Measurements from ENCODE around the gene GOLGA3. TPM values are rescaled to one million over a fixed set of nuclear protein-coding genes. Genes with fewer than 3 reads are reported as not detected.
"Not testable (repeated sequence)": the region's sequence is repeated elsewhere in the genome, so short reads cannot be mapped to it uniquely, and the experiment has no call there.

GOLGA3 gene
- polyA plus RNA-seq, 1 donor (not counting 4 experiments of a cell fraction or from before 2014, with no cell fraction given) = 11.0 TPM

DNA sequence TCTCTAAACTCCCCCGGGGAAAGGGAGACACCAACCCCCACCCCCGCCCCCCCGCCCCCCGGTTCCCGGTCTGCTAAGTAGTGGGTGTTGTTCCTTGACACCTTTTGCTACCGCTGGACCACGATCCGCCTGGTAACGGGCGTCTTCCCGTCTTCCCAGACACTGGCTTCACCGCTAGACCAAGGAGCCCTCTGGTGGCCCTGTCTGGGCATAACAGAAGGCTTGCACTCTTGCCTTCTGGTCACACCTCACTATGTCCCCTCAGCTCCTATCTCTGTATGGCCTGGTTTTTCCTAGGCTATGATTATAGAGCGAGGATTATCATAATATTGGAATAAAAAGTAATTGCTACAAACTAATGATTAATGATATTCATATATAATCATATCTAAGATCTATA lies 19.3 kb downstream of the GOLGA3 start:
- dilution Hi-C loops (cut with MboI; ENCODE audit: extremely low pct_ligation_motif_present, low sequenced_read_pairs); H3K9ac ChIP-seq (ENCODE audit: control insufficient read depth, extremely low read depth, insufficient read depth, low read length); H3K9me3 ChIP-seq (ENCODE audit: control insufficient read depth, low read depth, low read length); DNase-seq (ENCODE audit: low read depth, low spot score); H3K4me3 ChIP-seq (ENCODE audit: control insufficient read depth in 2 of 3, extremely low read depth in 1 of 3, insufficient read depth in 2 of 3, low read depth in 1 of 3, low read length in 3 of 3); H3K27me3 ChIP-seq (ENCODE audit: control insufficient read depth, extremely low read depth, insufficient read depth, low read length); H3K27ac ChIP-seq (ENCODE audit: control insufficient read depth, insufficient read depth, low read length); H3K9me1 ChIP-seq (ENCODE audit: control insufficient read depth, extremely low read depth, insufficient read depth, low read length); H3K4me2 ChIP-seq (ENCODE audit: control insufficient read depth, extremely low read depth, insufficient read depth, low read depth, low read length); FAIRE-seq; H3K4me1 ChIP-seq (ENCODE audit: control insufficient read depth, extremely low read depth, insufficient read depth, low read length); H2AFZ ChIP-seq (ENCODE audit: control insufficient read depth, low read length): not testable (repeated sequence)
- Histone ChIP-seq H3K36me3 (ENCODE audit: control insufficient read depth in 2 of 2, extremely low read depth in 1 of 2, insufficient read depth in 2 of 2, low read length in 2 of 2) (peaks cover 28 to 40% of the 10 kb centered on the region in 2 experiments), H4K20me1 (ENCODE audit: control insufficient read depth, extremely low read depth, insufficient read depth, low read length) (peaks cover 15% of the 10 kb centered on the region), H3K79me2 (ENCODE audit: control insufficient read depth, insufficient read depth, low read length) (peaks cover 27% of the 10 kb centered on the region)
- TF ChIP-seq, protein P1, sequence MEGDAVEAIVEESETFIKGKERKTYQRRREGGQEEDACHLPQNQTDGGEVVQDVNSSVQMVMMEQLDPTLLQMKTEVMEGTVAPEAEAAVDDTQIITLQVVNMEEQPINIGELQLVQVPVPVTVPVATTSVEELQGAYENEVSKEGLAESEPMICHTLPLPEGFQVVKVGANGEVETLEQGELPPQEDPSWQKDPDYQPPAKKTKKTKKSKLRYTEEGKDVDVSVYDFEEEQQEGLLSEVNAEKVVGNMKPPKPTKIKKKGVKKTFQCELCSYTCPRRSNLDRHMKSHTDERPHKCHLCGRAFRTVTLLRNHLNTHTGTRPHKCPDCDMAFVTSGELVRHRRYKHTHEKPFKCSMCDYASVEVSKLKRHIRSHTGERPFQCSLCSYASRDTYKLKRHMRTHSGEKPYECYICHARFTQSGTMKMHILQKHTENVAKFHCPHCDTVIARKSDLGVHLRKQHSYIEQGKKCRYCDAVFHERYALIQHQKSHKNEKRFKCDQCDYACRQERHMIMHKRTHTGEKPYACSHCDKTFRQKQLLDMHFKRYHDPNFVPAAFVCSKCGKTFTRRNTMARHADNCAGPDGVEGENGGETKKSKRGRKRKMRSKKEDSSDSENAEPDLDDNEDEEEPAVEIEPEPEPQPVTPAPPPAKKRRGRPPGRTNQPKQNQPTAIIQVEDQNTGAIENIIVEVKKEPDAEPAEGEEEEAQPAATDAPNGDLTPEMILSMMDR (optimal IDR thresholded peaks at IDR 0.05 in 1 of 3, IDR thresholded peaks at IDR 0.05 in 1 of 3, conservative IDR thresholded peaks at IDR 0.05 in 1 of 3; ENCODE audit: extremely low read depth in 1 of 3, insufficient read depth in 2 of 3, low read length in 3 of 3) = peak; percentile 1 to 25 (median 14)

DNA sequence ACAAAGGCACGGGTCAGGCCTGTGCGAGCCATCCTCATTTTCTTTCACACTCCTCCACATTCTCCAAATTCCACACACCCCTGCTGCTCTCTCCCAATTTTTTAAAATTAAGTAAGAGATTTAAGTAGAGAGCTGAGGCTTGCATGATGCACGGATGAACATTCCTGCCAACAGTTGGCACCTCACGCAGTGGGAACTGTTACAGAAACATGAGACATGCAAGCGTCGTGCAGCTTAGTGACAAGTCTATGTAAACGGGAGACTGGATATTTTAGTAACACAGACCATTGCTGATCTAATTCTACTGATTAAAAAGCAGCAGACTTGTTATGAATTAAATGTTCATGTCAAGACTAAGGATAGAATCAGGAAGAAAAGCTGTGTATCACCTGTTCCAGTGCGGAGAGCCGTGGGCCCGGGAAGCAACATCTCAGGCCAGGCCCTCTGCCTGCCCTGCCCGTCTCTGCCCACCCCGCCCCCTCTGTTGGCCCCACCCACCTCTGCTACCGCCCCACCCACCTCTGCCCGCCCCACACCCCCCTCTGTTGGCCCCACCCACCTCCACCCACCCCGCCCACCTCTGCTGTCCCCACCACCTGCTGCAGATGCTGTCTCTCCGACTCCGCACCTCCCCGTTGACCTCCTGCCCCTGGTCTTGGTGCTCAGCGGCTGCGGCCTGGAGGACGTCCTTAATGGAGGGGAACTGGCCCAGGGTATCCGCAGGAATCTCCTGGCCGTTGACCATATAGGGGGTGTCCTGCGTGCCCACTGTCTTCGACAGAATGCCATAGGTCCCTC lies 21.2 kb downstream of the GOLGA3 start:
- H3K9me3 ChIP-seq (ENCODE audit: control insufficient read depth, low read depth, low read length) = no peaks in the 10 kb centered on the region
- DNase-seq (ENCODE audit: low read depth, low spot score) (no peak), FAIRE-seq (no peak)
- no peak overlapping the region for H3K4me2 ChIP-seq (ENCODE audit: control insufficient read depth, extremely low read depth, insufficient read depth, low read depth, low read length)
- peaks cover 38 to 41% of the 10 kb centered on the region in 2 experiments for H3K36me3 ChIP-seq (ENCODE audit: control insufficient read depth in 2 of 2, extremely low read depth in 1 of 2, insufficient read depth in 2 of 2, low read length in 2 of 2)
- peaks cover 15% of the 10 kb centered on the region for H4K20me1 ChIP-seq (ENCODE audit: control insufficient read depth, extremely low read depth, insufficient read depth, low read length)
- dilution Hi-C loops (cut with MboI; ENCODE audit: extremely low pct_ligation_motif_present, low sequenced_read_pairs) = no loop called here
- H3K4me3 ChIP-seq (ENCODE audit: control insufficient read depth in 2 of 3, extremely low read depth in 1 of 3, insufficient read depth in 2 of 3, low read depth in 1 of 3, low read length in 3 of 3) = no peak overlapping the region
- no peaks in the 10 kb centered on the region for H3K4me1 ChIP-seq (ENCODE audit: control insufficient read depth, extremely low read depth, insufficient read depth, low read length)
- TF ChIP-seq, protein P1 (optimal IDR thresholded peaks at IDR 0.05 in 1 of 3, IDR thresholded peaks at IDR 0.05 in 1 of 3, conservative IDR thresholded peaks at IDR 0.05 in 1 of 3; ENCODE audit: extremely low read depth in 1 of 3, insufficient read depth in 2 of 3, low read length in 3 of 3) = no peak
- no peak for TF ChIP-seq EZH2 (IDR thresholded peaks at IDR 0.05; ENCODE audit: low read length)
- H3K27ac ChIP-seq (ENCODE audit: control insufficient read depth, insufficient read depth, low read length) = no peak overlapping the region
- H3K9me1 ChIP-seq (ENCODE audit: control insufficient read depth, extremely low read depth, insufficient read depth, low read length) = no peaks in the 10 kb centered on the region
- peaks cover 28% of the 10 kb centered on the region for H3K79me2 ChIP-seq (ENCODE audit: control insufficient read depth, insufficient read depth, low read length)
- no peak overlapping the region for H3K9ac ChIP-seq (ENCODE audit: control insufficient read depth, extremely low read depth, insufficient read depth, low read length)
- no peak overlapping the region for H2AFZ ChIP-seq (ENCODE audit: control insufficient read depth, low read length)
- H3K27me3 ChIP-seq (ENCODE audit: control insufficient read depth, extremely low read depth, insufficient read depth, low read length) = no peaks in the 10 kb centered on the region

Data from keratinocyte (primary cell).